Stomach smooth muscle (tissue), 2 donors: ENCODE data around the gene SUV39H2.
"Not testable (repeated sequence)": the region's sequence is repeated elsewhere in the genome, so short reads cannot be mapped to it uniquely, and the experiment has no call there.

ENCODE experiments used
- H3K27ac ChIP-seq: one replicate; pipeline ENCODE4 v1.7.0; 2013; ENCODE audit warnings: mild to moderate bottlenecking, low read length, inconsistent platforms
- H3K27me3 ChIP-seq, 2 donors: one replicate each; pipeline ENCODE4 v1.7.0; 2013; ENCODE audit warnings: low read length in 2 of 2; ENCODE audit not compliant: insufficient read depth in 2 of 2, control insufficient read depth in 1 of 2
- H3K36me3 ChIP-seq, 2 donors: one replicate each; pipeline ENCODE4 v1.7.0; 2013; ENCODE audit warnings: low read length in 2 of 2; ENCODE audit not compliant: control insufficient read depth in 2 of 2, insufficient read depth in 2 of 2
- H3K4me1 ChIP-seq: one replicate; pipeline ENCODE4 v1.7.0; 2013; ENCODE audit warnings: low read length; ENCODE audit not compliant: control insufficient read depth, insufficient read depth
- H3K4me3 ChIP-seq, 2 donors: one replicate each; pipeline ENCODE4 v1.7.0; 2013; ENCODE audit warnings: low read length in 2 of 2
- H3K9ac ChIP-seq, 2 donors: one replicate each; pipeline ENCODE4 v1.7.0; 2013; ENCODE audit warnings: low read length in 2 of 2, mild to moderate bottlenecking in 1 of 2
- H3K9me3 ChIP-seq, 2 donors: one replicate each; pipeline ENCODE4 v1.7.0; 2013; ENCODE audit warnings: low read length in 2 of 2; ENCODE audit not compliant: control insufficient read depth in 2 of 2
- donor health status: healthy.
- donor health status: Pancreatic carcinoma.

SUV39H2 gene

DNA sequence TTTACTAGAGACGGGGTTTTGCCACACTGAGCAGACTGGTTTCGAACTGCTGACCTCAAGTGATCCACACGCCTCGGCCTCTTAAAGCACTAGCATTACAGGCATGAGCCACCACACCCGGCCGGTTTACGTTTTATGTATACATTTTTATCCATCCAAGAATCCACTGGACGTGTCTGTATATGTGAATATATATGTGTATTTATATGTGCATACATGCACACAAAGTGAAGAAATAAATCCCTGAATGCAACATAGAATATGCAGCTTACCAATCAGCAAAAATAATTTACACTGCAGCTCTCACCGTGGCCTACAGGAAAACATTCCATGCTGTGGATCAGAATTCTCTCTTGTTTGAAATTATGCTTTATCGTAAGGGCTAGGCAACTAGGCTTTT lies 51.9 kb downstream of the SUV39H2 start:
- Histone ChIP-seq H3K36me3 (peaks cover 23 to 24% of the 10 kb centered on the region in 2 donors), H3K4me3 (no peak overlapping the region)

DNA sequence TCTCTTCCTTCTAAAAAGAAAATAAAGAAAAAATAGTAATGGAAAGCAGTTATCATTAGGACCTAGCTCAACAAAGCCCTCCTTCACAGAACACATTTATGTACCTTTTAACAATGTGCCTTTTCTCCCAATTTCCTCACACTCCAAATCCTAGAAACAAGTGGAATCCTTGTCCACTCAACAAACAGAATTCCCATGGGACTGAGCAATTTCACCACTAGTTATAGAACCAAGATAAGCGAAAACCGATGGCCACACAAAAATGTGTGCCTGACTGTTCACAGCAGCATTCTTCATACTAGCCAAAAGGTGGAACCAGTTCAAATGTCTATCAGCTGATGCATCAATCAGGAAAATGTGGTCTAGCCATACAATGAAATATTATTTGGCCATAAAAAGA lies 57.9 kb downstream of the SUV39H2 start:
- H3K27me3 ChIP-seq = no peaks in the 10 kb centered on the region

More for the DNA sequence above, 51.9 kb downstream of the SUV39H2 start:
- H3K9ac ChIP-seq = no peak overlapping the region
- no peaks in the 10 kb centered on the region for H3K27me3 ChIP-seq
- no peak overlapping the region for H3K27ac ChIP-seq
- no peaks in the 10 kb centered on the region for H3K9me3 ChIP-seq
- no peaks in the 10 kb centered on the region for H3K4me1 ChIP-seq

DNA sequence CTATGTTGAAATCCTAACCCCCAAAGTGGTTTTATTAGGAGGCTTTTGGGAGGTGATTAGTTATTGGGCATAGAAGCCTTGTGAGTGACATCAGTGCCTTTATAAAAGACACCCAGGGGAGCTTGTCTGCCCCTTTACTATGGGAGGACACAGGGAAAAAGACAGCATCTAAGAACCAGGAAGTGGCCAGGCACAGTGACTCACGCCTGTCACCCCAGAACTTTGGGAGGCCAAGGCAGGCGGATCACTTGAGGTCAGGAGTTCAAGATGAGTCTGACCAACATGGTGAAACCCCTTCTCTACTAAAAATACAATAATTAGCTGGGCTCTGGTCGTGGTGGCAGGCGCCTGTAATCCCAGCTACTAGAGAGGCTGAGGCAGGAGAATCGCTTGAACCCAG lies 60.3 kb downstream of the SUV39H2 start:
- H3K9me3 ChIP-seq, H3K27me3 ChIP-seq, H3K4me1 ChIP-seq, H3K27ac ChIP-seq, H3K36me3 ChIP-seq, H3K9ac ChIP-seq, H3K4me3 ChIP-seq: not testable (repeated sequence)

More for the DNA sequence above, 57.9 kb downstream of the SUV39H2 start:
- H3K4me1 ChIP-seq = no peaks in the 10 kb centered on the region
- H3K4me3 ChIP-seq = no peak overlapping the region
- no peak overlapping the region for H3K9ac ChIP-seq
- no peaks in the 10 kb centered on the region for H3K9me3 ChIP-seq
- H3K27ac ChIP-seq = no peak overlapping the region
- H3K36me3 ChIP-seq = peaks cover 2 to 8% of the 10 kb centered on the region in 2 donors

DNA sequence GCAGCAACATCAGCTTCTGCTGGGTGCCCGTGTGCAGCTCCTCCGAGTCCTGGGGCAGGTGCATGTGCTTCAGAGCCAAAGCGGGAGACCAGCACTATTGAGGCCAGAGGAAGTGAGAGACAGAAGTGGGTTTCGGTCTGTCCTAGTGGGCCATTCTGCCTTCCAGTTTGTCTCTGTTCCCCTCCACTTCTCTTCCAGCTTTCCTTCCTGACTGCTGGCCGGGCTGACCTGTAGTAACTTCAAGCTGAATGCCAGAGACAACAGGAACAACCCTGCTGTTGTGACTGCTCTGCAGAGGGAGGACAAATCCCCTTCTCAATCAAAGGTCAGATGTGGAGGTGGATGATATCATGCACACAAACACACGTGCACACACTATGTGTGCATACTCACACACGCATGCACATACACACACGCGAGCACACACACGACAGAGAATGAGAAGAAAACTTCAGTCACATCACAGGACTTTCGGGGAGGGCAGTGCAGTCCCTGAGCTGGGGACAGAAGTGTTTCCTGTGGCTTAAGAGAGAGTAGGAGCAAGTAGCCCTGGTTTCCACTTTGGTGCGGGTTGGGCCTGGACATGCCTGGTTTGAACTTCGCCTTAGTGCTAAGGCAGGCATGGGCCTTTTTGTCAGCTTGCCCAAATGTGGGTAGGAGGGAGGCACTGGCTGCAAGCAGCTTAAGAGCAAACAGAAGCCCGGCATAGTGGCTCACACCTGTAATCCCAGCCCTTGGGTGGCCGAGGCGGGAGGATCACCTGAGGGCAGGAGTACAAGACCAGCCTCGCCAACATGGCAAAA lies 63.7 kb downstream of the SUV39H2 start:
- not testable (repeated sequence) for H3K4me1 ChIP-seq, H3K4me3 ChIP-seq, H3K9me3 ChIP-seq, H3K9ac ChIP-seq, H3K27ac ChIP-seq, H3K27me3 ChIP-seq
- peaks cover 14 to 15% of the 10 kb centered on the region in 2 donors for H3K36me3 ChIP-seq

DNA sequence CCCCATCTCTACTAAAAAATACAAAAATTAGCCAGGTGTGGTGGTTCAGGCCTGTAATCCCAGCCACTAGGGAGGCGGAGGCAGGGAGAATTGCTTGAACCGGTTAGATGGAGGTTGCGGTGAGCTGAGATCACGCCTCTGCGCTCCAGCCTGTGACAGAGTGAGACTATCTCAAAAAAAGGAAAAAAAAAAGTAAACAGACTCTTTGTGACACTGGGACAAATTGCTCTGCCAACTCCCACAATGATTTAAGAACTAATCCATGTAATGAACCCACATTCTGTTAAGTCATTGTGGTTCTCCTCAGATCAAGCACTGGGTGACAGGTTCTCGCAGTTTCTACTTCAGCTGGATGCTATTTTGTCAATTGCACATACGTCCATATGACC lies 64.3 kb downstream of the SUV39H2 start:
- H3K9ac ChIP-seq, H3K4me3 ChIP-seq, H3K4me1 ChIP-seq, H3K27me3 ChIP-seq, H3K27ac ChIP-seq, H3K9me3 ChIP-seq: not testable (repeated sequence)
- peaks cover 15 to 18% of the 10 kb centered on the region in 2 donors for H3K36me3 ChIP-seq

DNA sequence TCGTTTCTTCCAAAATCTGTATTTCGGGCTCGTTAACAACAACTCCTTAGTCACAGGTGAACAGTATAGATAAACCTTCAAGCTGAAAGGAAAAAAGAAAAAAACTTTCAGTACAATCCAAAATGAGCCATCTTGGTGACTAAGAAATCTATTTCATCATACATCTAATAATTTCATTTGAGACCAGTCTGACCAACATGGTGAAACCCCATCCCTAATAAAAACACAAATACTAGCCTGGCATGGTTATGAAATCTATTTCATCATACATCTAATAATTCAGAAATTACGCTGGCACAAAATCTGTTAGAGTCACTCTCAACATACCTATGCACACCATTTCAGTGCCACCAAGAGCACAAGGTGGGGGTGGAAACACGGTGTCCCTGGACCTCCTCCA lies 66.4 kb downstream of the SUV39H2 start:
- no peaks in the 10 kb centered on the region for H3K27me3 ChIP-seq
- H3K9me3 ChIP-seq = no peaks in the 10 kb centered on the region
- H3K36me3 ChIP-seq = peaks cover 16 to 18% of the 10 kb centered on the region in 2 donors
- no peak overlapping the region for H3K4me3 ChIP-seq
- H3K9ac ChIP-seq = no peak overlapping the region
- H3K27ac ChIP-seq = no peak overlapping the region
- no peaks in the 10 kb centered on the region for H3K4me1 ChIP-seq

DNA sequence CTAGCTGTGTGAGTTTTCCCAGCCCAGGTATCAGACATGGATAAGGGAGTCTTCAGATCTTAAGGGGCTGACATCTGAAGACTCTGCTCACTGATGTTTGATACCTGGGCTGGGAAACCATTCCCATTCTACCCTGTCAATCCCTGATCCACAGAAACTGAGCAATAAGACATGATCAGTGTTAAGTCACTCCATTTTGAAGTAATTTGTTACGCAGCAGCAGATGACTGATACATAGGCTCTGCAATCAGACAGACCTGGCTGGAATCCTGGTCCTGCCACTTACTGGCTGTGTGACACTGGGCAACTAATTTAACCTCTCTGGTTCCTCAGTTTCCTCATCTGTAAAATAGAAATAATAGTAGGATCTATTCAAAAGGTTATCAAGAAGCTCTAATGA lies 68.6 kb downstream of the SUV39H2 start:
- H3K9ac ChIP-seq = no peak overlapping the region
- H3K4me3 ChIP-seq = no peak overlapping the region
- H3K36me3 ChIP-seq = peaks cover 16% of the 10 kb centered on the region in 2 donors
- no peaks in the 10 kb centered on the region for H3K9me3 ChIP-seq
- H3K27me3 ChIP-seq = no peaks in the 10 kb centered on the region
- H3K27ac ChIP-seq = no peak overlapping the region
- H3K4me1 ChIP-seq = no peaks in the 10 kb centered on the region

DNA sequence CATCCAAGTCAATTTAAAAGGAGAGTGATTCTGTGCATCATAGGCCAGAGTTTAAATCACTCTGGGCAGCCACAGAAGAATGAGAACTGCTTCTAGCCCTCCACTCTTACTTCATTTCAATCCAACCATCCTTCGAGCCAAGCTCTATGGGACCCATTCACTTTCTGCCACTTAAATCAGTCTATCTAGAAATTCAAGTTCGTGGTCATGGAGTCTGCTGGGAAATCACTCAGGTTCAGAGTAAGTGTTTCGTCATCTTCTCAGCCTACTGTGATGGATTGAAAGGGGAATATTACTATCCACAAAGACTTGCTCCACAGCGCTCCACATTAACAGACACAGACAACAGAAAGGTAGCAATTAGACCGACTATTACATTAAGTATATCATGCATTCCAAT lies 70.6 kb downstream of the SUV39H2 start:
- peaks cover 11% of the 10 kb centered on the region for H3K4me1 ChIP-seq
- H3K27me3 ChIP-seq = no peaks in the 10 kb centered on the region
- no peaks in the 10 kb centered on the region for H3K9me3 ChIP-seq
- H3K27ac ChIP-seq = no peak overlapping the region
- H3K36me3 ChIP-seq = peaks cover 12 to 15% of the 10 kb centered on the region in 2 donors
- H3K9ac ChIP-seq = no peak overlapping the region
- H3K4me3 ChIP-seq = no peak overlapping the region

DNA sequence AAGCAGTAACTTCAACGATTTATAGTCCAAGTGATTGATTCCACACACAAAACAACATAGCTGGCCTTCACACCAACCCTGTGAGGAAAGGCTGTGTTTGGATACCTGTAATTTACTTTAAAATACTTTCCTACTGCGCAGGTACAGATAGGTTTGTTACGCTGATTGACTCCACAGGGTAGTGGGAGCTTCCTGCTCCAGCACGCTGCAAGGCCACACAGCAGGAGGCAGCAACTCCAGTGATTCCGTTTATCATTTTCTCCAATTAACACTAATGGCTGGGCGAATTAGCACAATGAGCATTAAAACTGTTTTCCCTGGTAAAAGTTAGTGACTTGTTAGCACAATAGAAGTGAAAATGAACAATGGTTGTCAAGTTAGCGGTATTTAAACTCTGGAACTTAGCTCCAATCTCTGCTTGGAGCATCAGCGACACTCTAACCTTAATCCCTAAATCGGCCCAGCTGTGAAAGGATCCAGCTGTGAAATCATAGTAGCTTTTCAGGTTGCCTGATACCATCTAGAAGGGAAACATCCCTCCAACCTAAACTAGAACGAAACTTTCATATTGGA lies 74.3 kb downstream of the SUV39H2 start:
- Histone ChIP-seq H3K4me3 (peak overlapping the region; percentile 94 to 97), H3K27me3 (no peaks in the 10 kb centered on the region), H3K27ac (peak overlapping the region; percentile 75), H3K9me3 (no peaks in the 10 kb centered on the region), H3K9ac (peak overlapping the region; percentile 78 to 79), H3K4me1 (peaks cover 11% of the 10 kb centered on the region), H3K36me3 (peaks cover 0 to under 1% of the 10 kb centered on the region in 2 donors)

DNA sequence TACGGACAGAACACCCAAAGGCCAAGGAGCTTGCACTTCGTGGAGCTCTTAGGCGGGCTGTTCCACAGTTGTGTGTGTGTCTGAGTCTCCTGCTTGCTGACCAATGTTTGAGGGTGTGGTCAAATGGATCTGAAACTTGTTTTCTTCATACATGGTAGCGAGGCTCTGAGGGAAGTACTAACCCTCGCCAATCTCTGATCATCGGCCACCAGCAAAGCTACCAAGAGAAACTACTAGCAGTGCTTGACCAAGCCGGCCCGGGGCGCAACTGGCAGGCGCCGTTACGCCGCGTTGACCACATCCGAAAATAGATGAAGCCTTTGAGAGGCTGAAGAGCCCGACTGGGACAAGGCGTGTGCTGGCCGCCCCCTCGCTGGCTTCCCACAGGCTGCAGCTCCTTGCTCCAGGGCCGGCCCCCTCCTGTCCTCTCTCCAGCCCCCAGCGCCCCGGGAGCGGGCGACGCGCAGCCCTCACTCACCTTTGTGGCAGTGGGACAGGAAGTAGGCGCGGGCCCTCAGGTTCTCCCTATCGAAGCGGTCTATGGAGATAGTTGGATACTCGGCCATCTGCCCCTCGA lies 74.8 kb downstream of the SUV39H2 start:
- peak overlapping the region; percentile 75 for H3K27ac ChIP-seq
- H3K9me3 ChIP-seq = no peaks in the 10 kb centered on the region
- no peaks in the 10 kb centered on the region for H3K27me3 ChIP-seq
- peaks cover 11% of the 10 kb centered on the region for H3K4me1 ChIP-seq
- H3K9ac ChIP-seq = peak overlapping the region; percentile 78 to 79
- H3K4me3 ChIP-seq = peak overlapping the region; percentile 94 to 97
- H3K36me3 ChIP-seq = no peaks in the 10 kb centered on the region
